ENCODE results near the gene LYAR. TPM values are rescaled to one million over a fixed set of nuclear protein-coding genes. Genes with fewer than 3 reads are reported as not detected.
A peak's percentile ranks its signal among the peaks of the same experiment; 100 is the strongest.

The LYAR gene
- total RNA-seq, 1 experiment from 2014 or later = 15.7 TPM

GRCh38 chr4:4233610-4234009 lies 56.3 kb downstream of the LYAR start:
- H4K20me1 ChIP-seq (ENCODE audit: insufficient read depth) = no peaks in the 10 kb centered on the region
- intact Hi-C loops (cut with micrococcal nuclease; ENCODE audit: unreplicated experiment) = no loop called here
- BruUV-seq (replicated peaks) = TSS peak; percentile 6
- no peak overlapping the region for H3K4me2 ChIP-seq
- no peaks in the 10 kb centered on the region for H3K9me3 ChIP-seq (ENCODE audit: insufficient read depth, low read depth)
- ChIA-PET CTCF (no interaction called here), POLR2A (ENCODE audit: unreplicated experiment) (no interaction called here)
- H3K27me3 ChIP-seq (ENCODE audit: insufficient read depth, low read depth) = 0 out of 2 replicates have a peak, but pooled peaks cover 6% of the 10 kb centered on the region
- H3K4me3 ChIP-seq = no peak overlapping the region
- no peaks in the 10 kb centered on the region for H3K4me1 ChIP-seq (replicated peaks; ENCODE audit: insufficient read depth)
- H2AFZ ChIP-seq = no peak overlapping the region
- DNase-seq = no peak
- H3K79me2 ChIP-seq (ENCODE audit: low read depth) = no peaks in the 10 kb centered on the region
- H3K27ac ChIP-seq = no peak overlapping the region
- H3K36me3 ChIP-seq (ENCODE audit: low read depth) = no peaks in the 10 kb centered on the region
- H3K9me2 ChIP-seq (ENCODE audit: insufficient read depth) = no peaks in the 10 kb centered on the region
- TF ChIP-seq CTCF (conservative IDR thresholded peaks at IDR 0.05) = no peak
- TF ChIP-seq EZH2 (IDR thresholded peaks at IDR 0.05; ENCODE audit: low read depth) = no peak
- no peaks in the 10 kb centered on the region for H3F3A ChIP-seq (ENCODE audit: insufficient read depth, low read depth)

DNA sequence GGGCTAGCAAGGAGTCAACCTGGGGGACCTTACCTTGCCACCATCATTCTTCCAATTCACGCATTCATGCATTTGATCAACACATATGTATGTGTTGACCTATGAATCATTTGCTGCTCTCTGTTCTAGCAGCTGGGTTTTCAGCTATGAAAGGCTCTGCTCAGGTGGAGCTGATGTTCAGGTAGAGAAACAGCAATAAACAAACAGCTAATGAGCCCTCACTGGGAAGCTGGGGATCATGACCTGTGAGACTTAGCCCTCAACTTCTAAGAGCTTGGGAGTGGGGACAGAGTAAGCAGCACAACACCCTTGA lies 61.6 kb downstream of the LYAR start:
- Histone ChIP-seq H3K9me3 (ENCODE audit: insufficient read depth, low read depth) (no peaks in the 10 kb centered on the region), H3K9me2 (ENCODE audit: insufficient read depth) (no peaks in the 10 kb centered on the region), H3K4me3 (no peak overlapping the region), H3F3A (ENCODE audit: insufficient read depth, low read depth) (no peaks in the 10 kb centered on the region), H3K4me1 (replicated peaks; ENCODE audit: insufficient read depth) (no peaks in the 10 kb centered on the region), H3K79me2 (ENCODE audit: low read depth) (no peaks in the 10 kb centered on the region), H3K27me3 (ENCODE audit: insufficient read depth, low read depth) (peaks cover 19% of the 10 kb centered on the region), H4K20me1 (ENCODE audit: insufficient read depth) (no peaks in the 10 kb centered on the region), H3K27ac (no peak overlapping the region), H3K4me2 (no peak overlapping the region), H2AFZ (no peak overlapping the region), H3K36me3 (ENCODE audit: low read depth) (no peaks in the 10 kb centered on the region)
- no peak for DNase-seq
- TF ChIP-seq CTCF (conservative IDR thresholded peaks at IDR 0.05) (no peak), EZH2 (IDR thresholded peaks at IDR 0.05; ENCODE audit: low read depth) (no peak)
- ChIA-PET CTCF (no interaction called here), POLR2A (ENCODE audit: unreplicated experiment) (no interaction called here)
- intact Hi-C loops (cut with micrococcal nuclease; ENCODE audit: unreplicated experiment) = no loop called here
- BruUV-seq (replicated peaks) = no TSS peak

DNA sequence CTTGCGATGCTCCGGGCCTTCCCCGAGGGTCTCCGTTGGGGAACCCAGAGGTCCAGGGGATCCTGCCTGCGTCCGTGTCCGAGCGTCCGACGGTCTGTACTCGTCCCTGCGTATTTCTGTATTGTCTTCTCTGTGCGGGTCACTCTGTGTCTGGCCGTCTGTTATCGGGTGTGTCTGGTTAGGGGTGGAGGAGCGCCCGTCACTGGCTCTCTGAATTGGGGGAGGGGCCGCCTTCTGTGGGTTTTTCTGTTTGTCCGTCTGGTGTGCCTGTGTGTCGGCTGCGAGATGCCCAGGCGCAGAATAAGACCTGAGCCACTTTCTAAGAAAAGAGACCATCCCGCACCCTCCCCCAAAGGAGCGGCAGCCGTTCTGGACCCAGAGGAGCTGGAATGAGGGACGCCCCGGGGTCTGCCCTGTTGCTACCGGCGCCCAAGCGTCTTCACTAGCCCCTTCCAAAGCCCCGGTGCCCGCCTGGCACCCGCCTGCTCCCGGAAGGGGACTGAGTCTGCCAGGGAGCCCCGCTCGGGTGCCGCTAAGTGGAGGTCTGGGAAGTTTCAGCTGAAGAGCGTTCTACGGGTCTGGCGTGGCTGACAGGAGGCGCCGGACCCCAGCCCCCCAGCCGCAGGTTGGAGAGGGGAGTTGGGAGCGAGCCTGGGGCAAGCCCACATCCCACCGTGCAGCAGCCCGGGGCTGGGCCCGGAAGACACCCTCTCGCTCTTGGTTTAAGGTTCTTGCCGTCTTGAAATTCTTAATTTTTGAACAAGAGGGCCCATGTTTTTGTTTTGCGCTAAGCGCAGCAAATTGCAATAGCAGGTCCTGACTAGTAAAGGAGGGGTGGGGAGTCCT lies 62.2 kb downstream of the LYAR start:
- Histone ChIP-seq H4K20me1 (ENCODE audit: insufficient read depth) (no peaks in the 10 kb centered on the region), H3K36me3 (ENCODE audit: low read depth) (no peaks in the 10 kb centered on the region), H3K4me3 (no peak overlapping the region), H3K9me3 (ENCODE audit: insufficient read depth, low read depth) (no peaks in the 10 kb centered on the region), H3K27ac (no peak overlapping the region), H3F3A (ENCODE audit: insufficient read depth, low read depth) (no peaks in the 10 kb centered on the region), H3K4me2 (no peak overlapping the region), H3K4me1 (replicated peaks; ENCODE audit: insufficient read depth) (no peaks in the 10 kb centered on the region), H2AFZ (no peak overlapping the region), H3K9me2 (ENCODE audit: insufficient read depth) (no peaks in the 10 kb centered on the region), H3K79me2 (ENCODE audit: low read depth) (no peaks in the 10 kb centered on the region), H3K27me3 (ENCODE audit: insufficient read depth, low read depth) (peaks cover 24% of the 10 kb centered on the region)
- ChIA-PET CTCF (no interaction called here), POLR2A (ENCODE audit: unreplicated experiment) (no interaction called here)
- no peak for DNase-seq
- intact Hi-C loops (cut with micrococcal nuclease; ENCODE audit: unreplicated experiment) = no loop called here
- no TSS peak for BruUV-seq (replicated peaks)
- TF ChIP-seq EZH2 (IDR thresholded peaks at IDR 0.05; ENCODE audit: low read depth) (no peak), CTCF (conservative IDR thresholded peaks at IDR 0.05) (no peak)
